22Rv1 (cell line): ENCODE data around the gene CCDC124.

Experiments used
- H3K27ac ChIP-seq: fragments of 450-650 bp; 2 replicates; pipeline ENCODE4 v1.5.1; 2017
- ZFX ChIP-seq: fragments of 450-650 bp; IDR thresholded peaks from 2 replicates; pipeline ENCODE4 v1.6.1; 2017; ENCODE audit warnings: antibody characterized with exemption, borderline replicate concordance
- TF ChIP-seq, protein P1 (sequence below): fragments of 450-650 bp; IDR thresholded peaks from 2 replicates; pipeline ENCODE4 v1.5.1; 2017; ENCODE audit warnings: mild to moderate bottlenecking

CCDC124 gene

DNA sequence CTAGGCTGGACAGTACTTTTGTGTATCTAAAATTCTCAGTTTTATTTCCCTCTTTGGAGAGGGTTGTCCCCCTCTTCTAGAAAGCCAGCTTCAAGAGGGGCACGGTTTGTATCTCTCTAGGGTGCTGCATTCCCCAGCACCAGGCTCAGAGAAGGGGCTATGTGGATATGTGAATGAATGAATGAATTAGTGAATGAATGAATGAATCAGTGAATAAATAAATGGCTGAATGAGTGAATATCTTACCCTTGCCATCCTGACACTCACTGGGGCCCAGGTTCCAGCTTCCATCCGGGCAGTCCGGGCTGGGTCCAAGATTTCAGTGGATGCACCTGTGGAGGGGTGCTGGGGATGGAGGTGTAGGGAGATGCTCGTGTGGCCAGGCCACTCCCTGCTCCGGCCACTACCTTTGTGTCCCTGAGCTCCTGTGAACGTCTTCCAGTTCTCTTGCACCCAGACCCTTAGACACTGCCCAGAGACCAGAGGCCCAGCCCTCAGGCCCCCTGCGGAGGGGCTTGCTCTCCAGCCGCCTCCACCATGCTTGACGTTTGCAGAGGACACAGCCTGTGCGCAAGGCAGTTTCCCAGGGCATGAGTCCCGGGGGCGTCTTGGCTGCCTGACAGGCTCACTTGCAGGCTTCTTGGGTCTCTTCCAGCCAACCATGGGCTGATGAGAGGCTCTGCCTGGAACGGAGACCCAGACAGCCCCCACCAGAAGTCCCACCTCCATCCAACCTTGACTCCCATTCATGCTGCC is 31.3 kb downstream of the CCDC124 start:
- H3K27ac ChIP-seq = no peak overlapping the region
- TF ChIP-seq ZFX = no peak
- TF ChIP-seq, protein P1, sequence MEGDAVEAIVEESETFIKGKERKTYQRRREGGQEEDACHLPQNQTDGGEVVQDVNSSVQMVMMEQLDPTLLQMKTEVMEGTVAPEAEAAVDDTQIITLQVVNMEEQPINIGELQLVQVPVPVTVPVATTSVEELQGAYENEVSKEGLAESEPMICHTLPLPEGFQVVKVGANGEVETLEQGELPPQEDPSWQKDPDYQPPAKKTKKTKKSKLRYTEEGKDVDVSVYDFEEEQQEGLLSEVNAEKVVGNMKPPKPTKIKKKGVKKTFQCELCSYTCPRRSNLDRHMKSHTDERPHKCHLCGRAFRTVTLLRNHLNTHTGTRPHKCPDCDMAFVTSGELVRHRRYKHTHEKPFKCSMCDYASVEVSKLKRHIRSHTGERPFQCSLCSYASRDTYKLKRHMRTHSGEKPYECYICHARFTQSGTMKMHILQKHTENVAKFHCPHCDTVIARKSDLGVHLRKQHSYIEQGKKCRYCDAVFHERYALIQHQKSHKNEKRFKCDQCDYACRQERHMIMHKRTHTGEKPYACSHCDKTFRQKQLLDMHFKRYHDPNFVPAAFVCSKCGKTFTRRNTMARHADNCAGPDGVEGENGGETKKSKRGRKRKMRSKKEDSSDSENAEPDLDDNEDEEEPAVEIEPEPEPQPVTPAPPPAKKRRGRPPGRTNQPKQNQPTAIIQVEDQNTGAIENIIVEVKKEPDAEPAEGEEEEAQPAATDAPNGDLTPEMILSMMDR = no peak

DNA sequence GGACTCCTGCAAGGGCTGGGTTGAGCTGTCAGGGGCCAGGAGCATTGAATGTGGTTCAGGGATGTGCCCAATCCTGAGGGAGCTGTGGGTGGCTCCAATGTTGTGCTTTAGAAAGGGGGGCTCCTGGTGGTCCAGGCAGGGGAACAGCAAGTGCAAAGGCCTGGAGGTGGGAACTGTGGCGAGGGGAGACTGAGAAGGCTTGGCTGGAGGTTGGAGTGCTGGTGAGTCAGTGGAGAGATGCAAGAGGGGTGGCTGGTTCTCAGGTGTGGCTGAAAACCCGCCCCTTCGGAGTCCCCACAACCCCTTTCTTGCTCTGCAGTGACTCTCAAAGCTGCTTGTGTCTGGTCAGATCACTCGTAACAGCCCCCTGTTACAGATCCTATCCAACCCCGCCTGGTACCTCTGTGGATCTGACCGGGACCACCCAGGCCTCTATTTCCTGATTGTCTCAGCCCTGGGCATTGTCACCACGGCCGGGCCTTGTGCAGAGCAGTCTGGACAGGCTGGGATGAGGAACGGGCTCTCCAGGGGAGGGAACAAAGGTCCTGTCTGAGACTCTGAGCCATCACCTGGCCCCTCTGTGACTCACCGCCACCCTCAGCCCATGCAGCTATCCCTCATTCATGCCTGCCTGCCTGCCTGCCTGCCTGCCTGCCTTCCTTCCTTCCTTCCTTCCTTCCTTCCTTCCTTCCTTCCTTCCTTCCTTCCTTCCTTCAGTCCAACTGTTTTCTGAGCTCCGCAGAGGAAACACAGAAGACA is 32.7 kb downstream of the CCDC124 start:
- H3K27ac ChIP-seq = no peak overlapping the region

DNA sequence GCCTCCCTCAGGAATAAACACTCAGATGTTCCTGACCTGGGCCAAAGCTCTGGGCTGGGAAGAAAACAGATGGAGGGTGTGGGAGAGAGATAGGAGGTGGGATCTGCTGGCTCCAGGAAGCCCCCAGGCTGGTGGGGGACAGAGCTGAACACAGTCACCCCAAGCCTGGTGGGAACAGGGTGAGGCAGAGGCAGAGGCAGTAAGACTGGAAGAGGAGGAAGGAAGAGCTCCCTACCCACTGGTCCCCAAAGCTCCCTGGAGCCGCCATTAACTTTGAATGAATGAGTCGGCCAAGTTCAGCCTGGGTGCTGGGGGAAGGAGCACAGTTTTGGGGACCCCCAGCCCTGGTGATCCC is 33.3 kb downstream of the CCDC124 start:
- no peak overlapping the region for H3K27ac ChIP-seq
- TF ChIP-seq, protein P1 = no peak

More for the DNA sequence above, 32.7 kb downstream of the CCDC124 start:
- TF ChIP-seq ZFX = no peak
- TF ChIP-seq, protein P1 = no peak

DNA sequence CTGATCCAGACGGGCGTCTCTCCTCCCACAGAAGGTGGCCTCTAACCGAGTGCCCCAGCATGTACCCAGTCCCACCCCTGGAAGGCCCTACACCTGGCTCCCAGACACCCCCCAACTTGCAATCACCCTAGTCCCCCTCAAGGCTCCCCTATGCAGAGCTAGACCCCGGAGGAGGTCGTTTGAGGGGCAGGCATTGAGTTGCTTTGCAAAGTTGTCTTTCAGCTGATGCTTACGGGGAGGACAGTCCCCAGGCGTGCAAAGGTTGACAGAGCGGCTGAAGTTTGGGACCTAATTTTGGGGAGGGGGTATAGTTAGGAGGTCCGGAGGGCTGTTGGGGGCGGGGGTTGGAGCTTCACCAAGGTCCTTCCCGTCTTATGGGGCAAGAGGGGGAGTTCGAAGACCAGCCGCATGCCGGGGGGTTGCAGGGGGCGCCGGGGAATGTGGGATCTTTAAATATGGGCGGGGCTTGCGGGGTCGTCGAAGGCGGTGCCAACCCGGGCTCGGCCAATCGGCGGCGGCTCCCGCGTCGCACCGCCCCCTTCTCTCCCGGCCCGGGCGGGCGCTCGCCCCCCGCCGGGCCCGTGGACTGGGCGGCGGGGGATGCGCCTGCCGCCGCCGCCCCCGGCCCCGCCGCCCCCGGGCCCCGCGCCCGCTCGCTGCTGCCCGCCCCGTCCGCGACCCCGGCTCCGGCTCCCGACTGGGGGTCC is 33.9 kb downstream of the CCDC124 start, which contains the start of gene KCNN1:
KCNN1 (plus strand) TSS at position 558 of the 707 bp plus-strand sequence. CDS start 6,782 bp downstream, outside the sequence.
- no peak within 1 kb of the TSS for H3K27ac ChIP-seq
- TF ChIP-seq, protein P1 = no peak
- no peak for TF ChIP-seq ZFX

DNA sequence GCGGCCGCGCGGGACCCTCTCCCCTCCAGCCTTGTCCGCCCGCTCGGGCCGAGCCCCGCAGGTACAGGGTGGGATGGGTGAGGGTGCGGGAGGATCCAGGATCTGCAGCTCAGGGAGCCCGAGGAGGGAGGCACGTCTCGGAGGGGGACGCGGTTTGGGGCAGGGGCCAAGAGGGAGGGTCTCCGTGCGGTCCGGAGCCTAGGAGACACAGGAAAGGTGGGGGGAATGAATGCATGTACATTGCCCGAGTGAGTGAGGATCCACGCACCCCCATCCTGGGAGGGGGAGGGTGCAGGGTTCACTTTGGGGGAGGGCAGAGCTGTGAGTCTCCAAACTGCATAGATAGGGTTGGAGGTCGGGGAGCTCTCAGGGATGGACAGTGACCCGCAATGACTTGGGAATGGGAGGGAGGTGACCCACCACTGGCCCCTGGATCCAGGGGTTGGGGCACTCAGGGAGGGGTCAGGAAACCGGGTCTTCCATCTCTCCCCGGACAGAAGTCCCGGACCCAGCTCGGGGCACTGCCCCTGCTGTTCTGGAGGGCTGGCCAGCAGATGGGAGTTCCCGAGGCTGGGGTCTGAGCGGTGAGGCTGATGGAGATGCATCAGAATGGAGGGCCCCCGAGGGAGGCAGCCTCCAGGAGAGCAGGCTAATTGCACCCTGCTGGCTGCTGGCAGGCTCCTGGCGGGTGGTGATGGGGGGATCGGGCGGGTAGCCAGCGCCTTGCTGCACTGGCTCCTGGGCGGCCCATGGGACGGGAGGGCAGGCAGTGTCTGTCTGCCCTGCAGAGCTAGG is 34.6 kb downstream of the CCDC124 start:
- no peak overlapping the region for H3K27ac ChIP-seq
- no peak for TF ChIP-seq ZFX
- TF ChIP-seq, protein P1 = no peak

DNA sequence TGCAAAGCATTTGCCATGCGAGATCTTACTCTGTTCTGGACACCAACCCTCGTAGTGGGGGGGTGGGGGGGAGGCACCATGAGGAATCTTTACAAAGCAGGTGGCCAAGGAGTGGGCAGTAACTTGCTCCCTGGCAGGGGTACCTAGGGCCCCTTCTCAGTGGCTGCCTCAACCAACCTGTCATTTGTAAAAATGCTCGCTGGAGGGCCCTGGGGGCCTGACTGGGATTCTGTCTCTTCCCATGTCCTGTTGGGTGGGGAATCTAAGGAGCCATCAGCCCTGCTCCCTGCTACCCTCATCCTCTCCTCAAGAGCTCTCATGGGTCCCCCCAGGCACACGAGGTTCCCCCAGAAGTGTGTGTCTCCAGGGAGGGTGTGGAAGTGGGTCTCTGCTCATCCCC is 35.5 kb downstream of the CCDC124 start:
- TF ChIP-seq ZFX = no peak
- TF ChIP-seq, protein P1 = no peak

More for the DNA sequence above, 35.5 kb downstream of the CCDC124 start:
- no peak overlapping the region for H3K27ac ChIP-seq
